ENCODE measurements around the gene NOTCH1. TPM values are rescaled to one million over a fixed set of nuclear protein-coding genes. Genes with fewer than 3 reads are reported as not detected.

The NOTCH1 gene
- total RNA-seq, 2 experiments from 2014 or later = 45.7 to 47.6 TPM

GRCh38 chr9:136493567-136493971 lies 52.3 kb downstream of the NOTCH1 start:
- intact Hi-C loops (cut with micrococcal nuclease) = no loop called here
- no peak for DNase-seq

GRCh38 chr9:136492978-136493522 lies 52.8 kb downstream of the NOTCH1 start:
- DNase-seq = no peak
- no peak overlapping the region for H3K4me3 Mint-ChIP-seq
- H3K4me1 Mint-ChIP-seq (ENCODE audit: low read depth) = no peaks in the 10 kb centered on the region
- no peaks in the 10 kb centered on the region for H3K27me3 Mint-ChIP-seq
- ChIA-PET POLR2A (no interaction called here), CTCF (no interaction called here)
- H3K36me3 Mint-ChIP-seq (ENCODE audit: low read depth) = peaks cover 9% of the 10 kb centered on the region
- peaks cover 2% of the 10 kb centered on the region for H3K9me3 Mint-ChIP-seq
- ATAC-seq = no peak
- no peak for TF ChIP-seq CTCF (IDR thresholded peaks at IDR 0.05)
- no peak overlapping the region for H3K27ac Mint-ChIP-seq
- intact Hi-C loops (cut with micrococcal nuclease) = no loop called here

More at GRCh38 chr9:136493567-136493971, 52.3 kb downstream of the NOTCH1 start:
- ATAC-seq = no peak
- H3K9me3 Mint-ChIP-seq = peaks cover 2% of the 10 kb centered on the region
- no peaks in the 10 kb centered on the region for H3K4me1 Mint-ChIP-seq (ENCODE audit: low read depth)
- POLR2A ChIA-PET = interaction anchor here (0.8 kb wide), 1 partner anchor 36 kb away, joined by 3 read pairs; no protein-coding TSS in a partner anchor
- CTCF ChIA-PET = no interaction called here
- TF ChIP-seq CTCF (IDR thresholded peaks at IDR 0.05) = no peak
- no peak overlapping the region for H3K27ac Mint-ChIP-seq
- H3K36me3 Mint-ChIP-seq (ENCODE audit: low read depth) = peaks cover 11% of the 10 kb centered on the region
- H3K4me3 Mint-ChIP-seq = no peak overlapping the region
- H3K27me3 Mint-ChIP-seq = no peaks in the 10 kb centered on the region

GRCh38 chr9:136489731-136490130 lies 56.1 kb downstream of the NOTCH1 start:
- H3K27ac Mint-ChIP-seq = no peak overlapping the region
- H3K4me1 Mint-ChIP-seq (ENCODE audit: low read depth) = peaks cover 2% of the 10 kb centered on the region
- H3K27me3 Mint-ChIP-seq = peaks cover 1% of the 10 kb centered on the region
- no peaks in the 10 kb centered on the region for H3K36me3 Mint-ChIP-seq (ENCODE audit: low read depth)
- DNase-seq (no peak), ATAC-seq (no peak)
- TF ChIP-seq CTCF (IDR thresholded peaks at IDR 0.05) = no peak
- ChIA-PET POLR2A (no interaction called here), CTCF (interaction anchor here (1.0 to 8.8 kb wide), 5 partner anchors 31 to 142 kb away, joined by 3 to 93 read pairs (median 5); no protein-coding TSS in a partner anchor)
- H3K4me3 Mint-ChIP-seq = no peak overlapping the region
- intact Hi-C loops (cut with micrococcal nuclease) = loop anchor here (10.0 kb wide), 1 partner anchor 45 kb away; no protein-coding TSS in a partner anchor
- H3K9me3 Mint-ChIP-seq = peaks cover 2% of the 10 kb centered on the region

GRCh38 chr9:136488247-136489214 lies 57.3 kb downstream of the NOTCH1 start:
- H3K27ac Mint-ChIP-seq = no peak overlapping the region
- no peak overlapping the region for H3K4me3 Mint-ChIP-seq
- DNase-seq = peak; percentile 80
- peak; percentile 99 for TF ChIP-seq CTCF (IDR thresholded peaks at IDR 0.05)
- peaks cover 1% of the 10 kb centered on the region for H3K27me3 Mint-ChIP-seq
- ChIA-PET POLR2A (no interaction called here), CTCF (interaction anchor here (0.5 to 8.8 kb wide), 25 partner anchors 10 to 207 kb away, joined by 3 to 93 read pairs (median 4); no protein-coding TSS in a partner anchor)
- ATAC-seq = peak; percentile 41
- peaks cover 4% of the 10 kb centered on the region for H3K4me1 Mint-ChIP-seq (ENCODE audit: low read depth)
- no peaks in the 10 kb centered on the region for H3K36me3 Mint-ChIP-seq (ENCODE audit: low read depth)
- H3K9me3 Mint-ChIP-seq = peaks cover 2% of the 10 kb centered on the region
- intact Hi-C loops (cut with micrococcal nuclease) = loop anchor here (10.0 kb wide), 1 partner anchor 46 kb away; no protein-coding TSS in a partner anchor

Measured in activated CD8-positive, alpha-beta T cell treated with anti-CD3 and anti-CD28 coated beads for 36 hours (primary cell).